Natural killer cell treated with Interleukin-12 subunit alpha and Interleukin-12 subunit beta and Interleukin-15 and Interleukin-18, amount 100 ng/mL, for 72 hours (primary cell): ENCODE measurements around the gene MGST2. TPM values are rescaled to one million over a fixed set of nuclear protein-coding genes. Genes with fewer than 3 reads are reported as not detected.

ENCODE experiments used
- ATAC-seq, 2 donors: fragments of 150-1000 bp; cut with Tn5 transposase in 1 of 2; sonication (Bioruptor Pico), chemical (Tn5 transposase) in 1 of 2; 2 replicates each; pipeline ENCODE4 v1.10.0; 2021
- DNase-seq: peaks from one replicate; pipeline ENCODE4 v3.0.0; 2022; ENCODE audit warnings: low spot score
- H3K27ac Mint-ChIP-seq, 2 donors: 1 replicate in 1 of 2; 2 replicates in 1 of 2; pipeline ENCODE4 v1.8.0; 2022; ENCODE audit warnings: mixed read lengths in 2 of 2, mild to moderate bottlenecking in 1 of 2, moderate library complexity in 1 of 2
- H3K27me3 Mint-ChIP-seq, 2 donors: 1 replicate in 1 of 2; 2 replicates in 1 of 2; pipeline ENCODE4 v1.8.0; 2022; ENCODE audit warnings: mixed read lengths in 2 of 2
- H3K36me3 Mint-ChIP-seq: one replicate; pipeline ENCODE4 v1.8.0; 2022; ENCODE audit warnings: mixed read lengths
- H3K4me1 Mint-ChIP-seq, 2 donors: 1 replicate in 1 of 2; 2 replicates in 1 of 2; pipeline ENCODE4 v1.8.0; 2022; ENCODE audit warnings: low read depth in 2 of 2, mixed read lengths in 2 of 2, mild to moderate bottlenecking in 1 of 2
- H3K4me3 Mint-ChIP-seq: one replicate; pipeline ENCODE4 v1.8.0; 2022; ENCODE audit warnings: mixed read lengths
- H3K9me3 Mint-ChIP-seq: 2 replicates; pipeline ENCODE4 v1.8.0; 2022; ENCODE audit warnings: mixed read lengths
- total RNA-seq, 2 donors: library from RNA; stranded (reverse); gene quantifications; one replicate each; pipeline ENCODE4 v1.2.3, GENCODE V29; 2022

Gene MGST2
- total RNA-seq, 2 donors from 2014 or later, result 8.2 to 19.0 TPM

DNA sequence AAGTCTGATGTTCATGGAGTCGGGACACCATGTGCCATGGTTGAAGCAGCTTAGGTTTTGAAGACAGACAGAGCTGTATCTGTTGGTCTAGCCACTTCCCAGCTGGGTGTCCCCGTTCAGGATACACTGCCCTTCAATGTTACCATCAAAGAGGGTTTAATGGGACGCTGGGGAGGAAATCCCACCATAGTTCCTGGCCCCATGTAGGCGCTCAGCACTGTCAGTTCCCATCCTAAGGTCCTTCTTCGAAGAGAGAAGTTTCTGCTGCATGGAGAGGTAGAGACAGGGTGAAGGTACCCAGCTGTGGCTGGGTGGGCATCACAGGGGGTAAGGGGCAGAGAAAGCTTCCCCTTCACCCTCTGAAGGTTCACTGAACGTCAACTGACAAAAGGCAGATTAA, 3.7 kb downstream of the MGST2 start:
- H3K4me3 Mint-ChIP-seq, result no peak overlapping the region
- no peaks in the 10 kb centered on the region for H3K36me3 Mint-ChIP-seq
- ATAC-seq, result no peak
- no peak for DNase-seq
- H3K4me1 Mint-ChIP-seq, result peaks cover 24 to 28% of the 10 kb centered on the region in 2 donors
- H3K27me3 Mint-ChIP-seq, result no peaks in the 10 kb centered on the region
- peak overlapping the region in 1 of 2 donors; percentile 42 for H3K27ac Mint-ChIP-seq
- no peaks in the 10 kb centered on the region for H3K9me3 Mint-ChIP-seq

DNA sequence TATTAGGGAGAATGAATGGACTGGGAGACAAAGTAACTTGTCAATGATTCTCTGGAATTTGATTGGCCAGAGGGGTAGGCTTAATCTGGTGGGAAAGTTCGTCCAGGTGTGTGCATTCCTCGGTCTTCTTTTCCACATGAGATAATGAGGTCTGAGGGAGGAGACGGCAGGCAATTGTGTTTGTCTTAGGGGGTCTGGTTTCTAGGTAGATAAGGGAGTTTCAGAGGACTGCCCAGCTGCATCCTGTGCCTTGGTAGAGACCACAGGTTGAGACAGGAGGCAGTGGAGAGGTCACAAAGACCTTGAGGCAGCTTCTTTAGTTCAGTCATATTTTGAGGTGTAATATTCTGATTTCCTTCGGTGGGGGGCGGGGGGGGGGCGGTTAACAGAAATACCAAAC, 4.3 kb downstream of the MGST2 start:
- DNase-seq, result no peak
- peaks cover 24 to 28% of the 10 kb centered on the region in 2 donors for H3K4me1 Mint-ChIP-seq
- no peaks in the 10 kb centered on the region for H3K27me3 Mint-ChIP-seq
- H3K36me3 Mint-ChIP-seq, result no peaks in the 10 kb centered on the region
- H3K27ac Mint-ChIP-seq, result peak overlapping the region in 1 of 2 donors; percentile 42
- H3K9me3 Mint-ChIP-seq, result no peaks in the 10 kb centered on the region
- no peak overlapping the region for H3K4me3 Mint-ChIP-seq
- ATAC-seq, result no peak

DNA sequence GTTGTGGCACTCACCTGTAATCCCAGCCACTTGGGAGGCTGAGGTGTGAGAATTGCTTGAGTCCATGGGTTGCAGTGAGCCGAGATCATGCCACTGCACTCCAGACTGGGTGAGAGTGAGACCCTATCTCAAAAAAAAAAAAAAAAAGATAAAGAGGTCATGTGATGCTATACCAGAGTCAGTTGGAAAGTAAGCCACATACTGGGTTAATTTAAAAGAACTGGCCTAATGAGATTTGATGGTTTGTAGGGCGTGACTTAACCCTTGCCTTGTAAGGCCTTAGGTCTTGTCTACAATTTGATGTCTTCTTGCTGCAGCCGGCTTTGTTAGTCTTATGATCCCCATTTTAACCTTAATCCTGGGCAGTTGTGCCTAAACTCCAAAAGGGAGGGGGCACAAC, 5.2 kb downstream of the MGST2 start:
- H3K27me3 Mint-ChIP-seq, result no peaks in the 10 kb centered on the region
- H3K27ac Mint-ChIP-seq, result no peak overlapping the region
- no peak overlapping the region for H3K4me3 Mint-ChIP-seq
- no peaks in the 10 kb centered on the region for H3K9me3 Mint-ChIP-seq
- no peak for DNase-seq
- peaks cover 17 to 25% of the 10 kb centered on the region in 2 donors for H3K4me1 Mint-ChIP-seq
- no peaks in the 10 kb centered on the region for H3K36me3 Mint-ChIP-seq
- ATAC-seq, result no peak

DNA sequence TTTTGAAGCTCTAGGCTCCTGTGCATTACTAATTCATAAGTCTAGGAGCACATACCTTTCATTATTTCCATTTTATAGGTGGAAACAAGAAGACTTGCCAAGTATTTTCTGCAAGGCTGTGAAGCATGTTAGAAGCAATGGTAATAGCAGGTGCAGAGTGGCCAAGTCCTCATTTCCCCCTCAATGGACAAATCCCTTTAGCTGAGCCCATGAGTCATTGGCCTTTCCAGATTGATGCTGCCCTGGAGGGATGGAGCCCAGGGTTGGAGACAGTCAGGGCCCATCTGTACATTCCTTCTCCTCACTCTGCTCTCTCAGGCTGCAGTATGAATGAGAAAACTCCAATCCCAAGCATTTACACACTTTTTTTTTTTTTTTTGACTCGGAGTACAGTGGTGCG, 6.6 kb downstream of the MGST2 start:
- Mint-ChIP-seq H3K27ac (no peak overlapping the region), H3K36me3 (no peaks in the 10 kb centered on the region), H3K4me3 (no peak overlapping the region), H3K4me1 (peaks cover 5 to 18% of the 10 kb centered on the region in 2 donors), H3K27me3 (no peaks in the 10 kb centered on the region), H3K9me3 (no peaks in the 10 kb centered on the region)
- DNase-seq (no peak), ATAC-seq (no peak)

DNA sequence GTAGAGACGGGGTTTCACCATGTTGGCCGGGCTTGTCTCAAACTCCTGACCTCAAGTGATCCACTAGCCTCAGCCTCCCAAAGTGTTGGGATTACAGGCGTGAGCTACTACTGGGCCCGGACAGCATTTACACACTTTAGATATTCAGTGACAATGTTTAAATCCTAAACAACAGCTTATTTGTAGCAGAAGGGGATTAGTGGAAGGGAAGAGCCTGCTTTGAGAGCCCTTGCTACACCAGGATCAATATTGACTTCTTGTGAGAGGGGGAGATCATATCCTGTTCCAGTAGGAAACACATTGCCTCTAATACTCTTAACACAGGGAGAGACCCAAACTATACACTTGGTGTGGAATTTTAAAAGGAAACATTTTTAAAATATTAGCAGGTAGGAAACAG, 7.1 kb downstream of the MGST2 start:
- Mint-ChIP-seq H3K36me3 (no peaks in the 10 kb centered on the region), H3K27ac (no peak overlapping the region), H3K9me3 (no peaks in the 10 kb centered on the region), H3K4me1 (peaks cover 5 to 18% of the 10 kb centered on the region in 2 donors), H3K27me3 (no peaks in the 10 kb centered on the region), H3K4me3 (no peak overlapping the region)
- DNase-seq (no peak), ATAC-seq (no peak)

DNA sequence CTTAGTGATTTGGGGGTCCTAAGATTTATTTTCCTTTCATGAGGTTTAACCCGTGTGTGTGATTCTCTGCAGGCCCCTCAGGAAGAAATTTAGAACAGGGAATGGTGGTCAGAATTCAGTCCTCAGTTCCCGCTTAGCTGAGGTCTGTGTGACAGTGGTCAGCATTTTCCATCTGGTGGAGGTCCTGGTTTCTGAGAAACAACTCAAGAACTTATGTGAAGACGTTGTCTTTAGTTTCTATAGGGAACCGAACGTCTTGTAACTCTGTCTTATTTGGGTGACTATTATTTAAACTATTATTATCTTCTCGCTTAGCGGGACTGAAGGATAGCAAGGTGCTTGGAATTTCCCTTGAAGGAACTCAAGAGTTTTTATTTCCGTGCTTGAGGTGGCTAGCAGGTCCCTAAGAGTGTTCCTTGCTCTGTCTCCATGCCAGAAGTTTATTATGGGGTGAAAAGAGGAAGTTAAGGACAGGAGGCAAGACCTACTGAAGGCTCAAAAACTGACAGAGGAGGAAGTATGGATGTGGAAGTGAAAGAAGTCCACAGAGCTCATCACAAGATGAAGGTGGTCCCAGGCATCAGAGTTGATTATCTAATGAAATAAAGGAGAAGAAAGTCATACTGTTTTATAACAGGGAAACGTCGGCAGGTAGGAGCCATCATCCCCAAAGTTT, 9.4 kb downstream of the MGST2 start:
- DNase-seq (no peak), ATAC-seq (no peak)
- H3K4me1 Mint-ChIP-seq, result peaks cover 0 to 9% of the 10 kb centered on the region in 2 donors
- H3K27me3 Mint-ChIP-seq, result no peaks in the 10 kb centered on the region
- H3K9me3 Mint-ChIP-seq, result no peaks in the 10 kb centered on the region
- H3K27ac Mint-ChIP-seq, result peak overlapping the region in 1 of 2 donors; percentile 5
- no peak overlapping the region for H3K4me3 Mint-ChIP-seq
- H3K36me3 Mint-ChIP-seq, result peaks cover 5% of the 10 kb centered on the region

DNA sequence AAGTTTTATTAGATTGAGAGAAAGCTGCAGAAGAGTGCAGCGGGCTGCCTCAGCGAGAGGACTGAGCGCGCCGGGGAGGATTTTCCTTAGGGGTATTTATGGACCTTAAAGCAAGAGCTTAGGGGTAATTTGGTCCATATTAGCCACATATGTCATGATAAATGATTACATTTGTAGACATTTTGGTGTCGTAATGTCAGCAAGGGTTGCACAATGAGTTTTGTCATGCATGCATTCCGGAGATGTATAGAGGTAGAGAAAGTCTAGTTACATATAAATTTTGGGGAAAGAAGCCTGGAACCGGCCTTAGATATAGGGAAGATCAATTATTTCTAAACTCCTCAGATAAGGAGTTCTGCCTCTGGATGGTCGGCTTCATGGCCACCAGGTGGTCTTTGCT, 10.0 kb downstream of the MGST2 start:
- ATAC-seq (no peak), DNase-seq (no peak)
- Mint-ChIP-seq H3K36me3 (peaks cover 5% of the 10 kb centered on the region), H3K4me1 (peaks cover 0 to 9% of the 10 kb centered on the region in 2 donors), H3K27me3 (no peaks in the 10 kb centered on the region), H3K9me3 (no peaks in the 10 kb centered on the region), H3K27ac (peak overlapping the region in 1 of 2 donors; percentile 5), H3K4me3 (no peak overlapping the region)

DNA sequence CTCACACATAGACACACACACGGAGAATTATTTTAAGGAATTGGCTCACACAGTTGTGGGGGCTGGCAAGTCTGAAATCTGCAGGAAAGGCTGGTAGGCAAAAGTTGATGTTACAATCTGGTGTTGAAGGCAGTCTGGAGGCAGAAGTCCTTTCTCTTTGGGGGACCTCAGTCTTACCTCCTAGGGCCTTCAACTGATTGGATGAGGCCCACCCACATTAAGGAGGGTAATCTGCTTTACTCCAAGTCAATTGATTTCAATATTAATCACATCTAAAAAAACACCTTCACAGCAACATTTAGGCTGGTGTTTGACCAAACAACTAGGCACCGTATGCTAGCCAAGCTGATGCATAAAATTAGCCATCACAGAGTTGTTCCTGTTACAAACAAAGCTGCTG, 10.7 kb downstream of the MGST2 start:
- Mint-ChIP-seq H3K9me3 (no peaks in the 10 kb centered on the region), H3K27me3 (no peaks in the 10 kb centered on the region), H3K36me3 (peaks cover 5% of the 10 kb centered on the region), H3K4me3 (no peak overlapping the region), H3K27ac (no peak overlapping the region), H3K4me1 (peaks cover 0 to 9% of the 10 kb centered on the region in 2 donors)
- DNase-seq (no peak), ATAC-seq (no peak)

DNA sequence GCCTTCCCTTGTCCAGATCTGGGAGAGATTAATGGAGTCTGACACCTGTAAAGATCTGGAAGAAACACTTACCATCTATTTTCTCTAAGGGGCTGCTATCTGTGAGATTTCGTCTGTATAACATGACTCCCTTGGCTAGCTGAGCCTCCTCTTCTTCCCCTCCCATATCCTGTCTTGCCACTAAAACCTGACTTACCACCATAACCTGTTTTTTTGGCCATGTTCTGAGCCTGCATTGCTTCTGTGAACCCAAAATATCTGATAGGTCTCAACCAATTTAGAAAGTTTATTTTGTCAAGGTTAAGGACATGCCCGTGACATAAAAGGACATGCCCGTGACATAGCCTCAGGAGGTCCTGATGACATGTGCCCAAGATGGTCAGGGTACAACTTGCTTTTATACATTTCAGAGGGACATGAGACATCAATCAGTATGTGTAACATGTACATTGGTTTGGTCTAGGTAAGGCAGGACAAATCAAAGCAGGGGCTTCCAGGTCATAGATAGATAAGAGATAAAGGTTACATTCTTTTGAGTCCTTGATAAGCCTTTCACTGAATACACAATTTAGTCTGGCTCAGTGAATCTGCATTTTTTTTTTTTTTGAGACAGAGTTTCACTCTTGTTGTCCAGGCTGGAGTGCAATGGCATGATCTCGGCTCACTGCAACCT, 11.4 kb downstream of the MGST2 start:
- Mint-ChIP-seq H3K27ac (no peak overlapping the region), H3K4me3 (no peak overlapping the region), H3K36me3 (peaks cover 5% of the 10 kb centered on the region), H3K9me3 (no peaks in the 10 kb centered on the region), H3K27me3 (no peaks in the 10 kb centered on the region), H3K4me1 (peaks cover 2 to 10% of the 10 kb centered on the region in 2 donors)
- ATAC-seq (no peak), DNase-seq (no peak)

DNA sequence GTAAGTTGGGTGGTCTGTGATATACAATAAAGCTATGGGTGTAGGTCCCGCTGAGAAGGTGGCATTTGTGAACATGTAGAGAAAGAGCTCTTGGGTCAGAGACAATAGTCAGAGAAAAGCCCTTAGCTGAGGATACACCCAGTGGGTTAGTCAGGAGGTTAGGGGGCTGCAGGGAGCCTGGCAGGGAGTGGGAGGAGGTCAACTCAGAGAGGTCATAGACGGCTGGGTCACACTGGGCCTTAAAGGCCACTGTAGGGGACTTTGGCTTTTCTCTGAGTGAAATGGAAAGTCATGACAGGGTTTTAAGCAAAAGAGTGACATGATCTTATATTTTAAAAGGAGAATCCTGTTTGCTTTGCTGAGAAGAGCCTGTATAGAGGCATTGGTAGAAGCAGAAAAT, 16.7 kb downstream of the MGST2 start:
- H3K27ac Mint-ChIP-seq, result no peak overlapping the region
- no peaks in the 10 kb centered on the region for H3K27me3 Mint-ChIP-seq
- H3K4me1 Mint-ChIP-seq, result peaks cover 13 to 17% of the 10 kb centered on the region in 2 donors
- no peaks in the 10 kb centered on the region for H3K9me3 Mint-ChIP-seq
- no peak overlapping the region for H3K4me3 Mint-ChIP-seq
- ATAC-seq, result no peak
- no peak for DNase-seq
- peaks cover 16% of the 10 kb centered on the region for H3K36me3 Mint-ChIP-seq

DNA sequence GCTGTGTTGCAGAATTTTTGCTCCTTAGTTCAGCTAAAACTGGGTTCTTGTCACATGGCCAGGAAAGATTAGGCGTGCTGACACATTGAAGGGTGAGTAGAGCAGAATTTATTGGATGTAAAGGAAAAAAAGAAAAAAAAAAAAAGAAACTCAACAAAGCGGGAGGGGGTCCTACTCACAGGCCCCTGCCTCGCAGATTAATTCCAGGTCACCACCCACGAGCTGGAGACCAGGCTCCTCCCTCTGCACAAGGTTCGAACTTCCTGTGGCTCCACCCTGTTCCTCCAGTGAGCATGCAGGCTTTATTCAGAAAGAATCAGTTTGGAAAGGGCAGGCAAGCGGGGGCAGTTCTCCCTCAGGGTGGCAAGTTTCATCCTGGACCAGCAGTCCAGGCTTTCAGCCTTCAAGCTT, 17.1 kb downstream of the MGST2 start:
- no peak for DNase-seq
- no peak for ATAC-seq
- Mint-ChIP-seq H3K4me1 (peaks cover 13 to 17% of the 10 kb centered on the region in 2 donors), H3K27me3 (no peaks in the 10 kb centered on the region), H3K36me3 (peaks cover 16% of the 10 kb centered on the region), H3K9me3 (no peaks in the 10 kb centered on the region), H3K27ac (no peak overlapping the region), H3K4me3 (no peak overlapping the region)

DNA sequence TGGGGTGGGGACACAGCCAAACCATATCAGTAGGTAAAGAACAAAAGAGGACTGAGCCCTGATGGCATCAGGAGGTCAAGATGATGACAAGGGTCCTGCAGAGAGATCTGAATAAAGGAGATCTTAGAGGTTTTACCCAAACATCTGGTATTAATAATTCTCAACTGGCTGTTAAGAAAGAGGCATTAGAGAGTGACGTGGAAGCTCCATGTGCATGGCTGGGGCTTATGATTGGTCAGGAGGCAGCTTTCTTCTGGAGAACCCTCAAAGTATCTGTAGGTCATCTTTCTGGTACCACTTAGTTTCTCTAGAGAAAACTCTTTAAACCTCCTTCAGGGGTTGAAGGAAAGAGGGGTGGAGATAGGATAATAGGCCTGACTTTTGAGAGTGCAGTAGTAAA, 18.7 kb downstream of the MGST2 start:
- Mint-ChIP-seq H3K4me3 (no peak overlapping the region), H3K36me3 (peaks cover 11% of the 10 kb centered on the region), H3K9me3 (no peaks in the 10 kb centered on the region), H3K27me3 (no peaks in the 10 kb centered on the region), H3K27ac (no peak overlapping the region), H3K4me1 (peaks cover 10 to 17% of the 10 kb centered on the region in 2 donors)
- ATAC-seq (no peak), DNase-seq (no peak)

DNA sequence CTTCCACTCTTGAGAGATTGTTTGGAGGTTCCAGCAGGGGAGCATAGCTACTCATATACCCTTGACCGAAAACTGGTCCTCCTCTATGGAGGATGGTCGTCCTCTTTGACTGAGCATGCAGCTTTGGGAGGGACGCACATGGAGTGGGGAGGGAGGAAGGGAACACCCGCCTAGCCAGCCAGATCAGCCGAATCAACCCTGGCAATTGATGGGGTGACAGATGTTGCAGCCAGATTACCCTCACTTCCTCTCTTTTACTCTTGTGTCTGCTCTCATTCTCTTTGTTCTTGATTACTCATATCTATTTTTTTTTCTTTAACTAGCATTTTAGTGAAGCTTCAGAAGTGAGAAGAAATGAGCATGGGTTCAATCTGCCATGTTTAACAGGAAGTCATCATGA, 19.6 kb downstream of the MGST2 start:
- Mint-ChIP-seq H3K4me3 (no peak overlapping the region), H3K27me3 (no peaks in the 10 kb centered on the region), H3K27ac (no peak overlapping the region), H3K4me1 (peaks cover 10 to 17% of the 10 kb centered on the region in 2 donors), H3K9me3 (no peaks in the 10 kb centered on the region), H3K36me3 (peaks cover 11% of the 10 kb centered on the region)
- ATAC-seq (no peak), DNase-seq (no peak)

DNA sequence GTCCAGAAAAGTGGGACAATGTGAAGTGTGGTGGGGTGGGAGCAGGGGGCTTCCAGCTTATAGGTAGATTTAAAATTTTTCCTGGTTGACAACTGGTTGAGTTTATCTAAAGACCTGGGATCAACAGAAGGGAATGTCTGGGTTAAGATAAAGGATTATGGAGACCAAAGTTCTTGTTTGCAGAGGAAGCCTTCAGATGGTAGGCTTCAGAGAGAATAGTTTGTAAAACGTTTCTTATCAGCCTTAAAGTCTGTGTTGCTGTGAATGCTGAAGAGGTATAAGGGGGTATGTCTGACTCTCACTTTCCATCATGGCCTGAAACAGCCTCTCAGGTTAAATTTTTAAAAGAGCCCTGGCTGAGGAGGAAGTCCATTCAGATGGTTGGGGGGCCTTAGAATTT, 20.5 kb downstream of the MGST2 start:
- ATAC-seq, result no peak

More for the DNA sequence above, 20.5 kb downstream of the MGST2 start:
- DNase-seq, result no peak
- H3K27me3 Mint-ChIP-seq, result no peaks in the 10 kb centered on the region
- peaks cover 11% of the 10 kb centered on the region for H3K36me3 Mint-ChIP-seq
- H3K27ac Mint-ChIP-seq, result no peak overlapping the region
- H3K9me3 Mint-ChIP-seq, result no peaks in the 10 kb centered on the region
- no peak overlapping the region for H3K4me3 Mint-ChIP-seq
- peaks cover 10 to 17% of the 10 kb centered on the region in 2 donors for H3K4me1 Mint-ChIP-seq
